ENCODE data around the gene MAGEB4. TPM values are rescaled to one million over a fixed set of nuclear protein-coding genes. Genes with fewer than 3 reads are reported as not detected.

MAGEB4 gene
- total RNA-seq, 2 experiments from 2014 or later = not detected

DNA sequence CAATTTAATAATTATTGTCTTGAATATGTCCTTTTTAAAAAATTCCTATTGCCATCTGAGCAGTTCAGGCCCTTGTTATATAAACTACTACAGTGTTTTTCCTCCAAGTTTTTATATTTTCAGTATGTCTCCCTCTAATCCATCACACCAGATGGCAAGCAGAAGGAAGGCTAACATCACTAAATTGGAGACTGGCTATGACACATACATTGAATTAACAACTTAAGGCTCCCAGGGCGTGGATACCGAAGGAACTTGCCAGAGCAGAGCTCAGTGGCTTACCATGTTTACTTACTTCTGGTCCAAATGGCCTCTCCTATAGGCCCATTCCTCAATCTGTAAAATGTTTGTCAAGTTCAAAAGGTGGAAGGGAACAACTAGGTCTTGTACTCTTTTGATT, 18.1 kb downstream of the MAGEB4 start:
- no peak overlapping the region for H3K27ac Mint-ChIP-seq
- no peaks in the 10 kb centered on the region for H3K9me3 Mint-ChIP-seq
- H3K27me3 Mint-ChIP-seq = no peaks in the 10 kb centered on the region
- H3K4me1 Mint-ChIP-seq = no peaks in the 10 kb centered on the region
- CTCF ChIA-PET = no interaction called here
- POLR2A ChIA-PET = no interaction called here
- no peak for DNase-seq
- no peaks in the 10 kb centered on the region for H3K36me3 Mint-ChIP-seq (ENCODE audit: low read depth)
- H3K4me3 Mint-ChIP-seq = no peak overlapping the region

DNA sequence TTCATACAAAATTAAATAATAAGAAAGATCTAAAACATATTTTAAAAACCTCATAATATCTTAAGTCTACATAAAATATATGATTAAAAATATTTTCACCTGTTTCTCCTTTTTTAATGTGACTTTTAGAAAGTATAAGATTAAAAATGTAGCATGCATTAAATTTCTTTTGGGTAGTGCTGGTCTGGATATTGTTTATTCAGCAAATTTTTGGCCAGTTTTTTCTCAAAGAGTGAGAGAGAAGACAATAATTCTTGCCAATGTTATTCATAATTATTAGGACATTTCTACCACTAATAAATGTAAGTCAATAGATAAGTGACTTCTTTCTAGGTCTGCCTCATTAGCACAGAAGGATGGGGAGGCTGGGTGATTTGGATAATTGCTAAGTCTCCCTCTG, 19.2 kb downstream of the MAGEB4 start:
- no peak overlapping the region for H3K4me3 Mint-ChIP-seq
- H3K27me3 Mint-ChIP-seq = no peaks in the 10 kb centered on the region
- H3K27ac Mint-ChIP-seq = no peak overlapping the region
- no peaks in the 10 kb centered on the region for H3K4me1 Mint-ChIP-seq
- H3K36me3 Mint-ChIP-seq (ENCODE audit: low read depth) = no peaks in the 10 kb centered on the region
- CTCF ChIA-PET = no interaction called here
- no peak for DNase-seq
- no peaks in the 10 kb centered on the region for H3K9me3 Mint-ChIP-seq
- POLR2A ChIA-PET = no interaction called here

DNA sequence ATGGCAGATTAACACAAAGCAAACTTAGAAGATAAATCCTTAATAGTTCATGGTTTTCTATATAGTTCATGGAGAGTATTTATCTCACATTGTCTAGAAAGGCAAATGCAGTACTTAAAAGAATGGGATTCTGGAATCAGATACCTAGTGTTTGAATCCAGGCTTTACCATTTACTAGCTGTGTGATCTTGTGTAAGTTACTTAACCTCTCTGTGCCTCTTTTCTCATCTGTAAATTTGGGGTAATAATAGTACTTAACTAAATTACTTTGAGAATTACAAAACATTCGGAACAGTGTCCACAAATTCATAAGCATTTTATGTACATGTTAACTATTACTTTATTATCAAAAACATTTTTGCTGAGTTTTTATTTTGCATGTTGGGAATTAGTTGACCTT, 21.0 kb downstream of the MAGEB4 start:
- H3K9me3 Mint-ChIP-seq = no peaks in the 10 kb centered on the region
- no peaks in the 10 kb centered on the region for H3K27me3 Mint-ChIP-seq
- ChIA-PET POLR2A (no interaction called here), CTCF (no interaction called here)
- no peak for DNase-seq
- H3K36me3 Mint-ChIP-seq (ENCODE audit: low read depth) = no peaks in the 10 kb centered on the region
- no peak overlapping the region for H3K4me3 Mint-ChIP-seq
- H3K4me1 Mint-ChIP-seq = no peaks in the 10 kb centered on the region
- no peak overlapping the region for H3K27ac Mint-ChIP-seq

DNA sequence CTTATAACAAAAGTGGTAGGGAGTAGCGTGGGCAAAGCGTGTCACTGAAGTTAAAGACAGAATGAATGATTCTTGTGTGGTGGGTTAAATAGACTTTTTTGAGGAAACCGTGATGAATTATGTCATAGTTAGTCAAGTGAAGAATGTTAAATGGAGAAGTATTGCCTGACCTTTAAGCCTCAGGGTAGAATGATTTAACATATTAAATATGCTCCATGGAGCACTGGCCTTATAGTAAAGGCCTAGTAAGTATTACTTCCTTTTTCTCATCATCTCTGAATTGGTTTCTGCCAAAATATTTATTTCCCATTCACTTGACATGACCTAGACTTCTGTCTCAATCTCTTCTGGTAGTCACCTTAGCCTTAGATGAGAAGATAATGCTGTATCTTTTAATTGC, 28.8 kb downstream of the MAGEB4 start:
- no peaks in the 10 kb centered on the region for H3K4me1 Mint-ChIP-seq
- H3K4me3 Mint-ChIP-seq = no peak overlapping the region
- DNase-seq = no peak
- CTCF ChIA-PET = no interaction called here
- no peak overlapping the region for H3K27ac Mint-ChIP-seq
- H3K27me3 Mint-ChIP-seq = no peaks in the 10 kb centered on the region
- H3K9me3 Mint-ChIP-seq = no peaks in the 10 kb centered on the region
- POLR2A ChIA-PET = no interaction called here
- H3K36me3 Mint-ChIP-seq (ENCODE audit: low read depth) = no peaks in the 10 kb centered on the region

DNA sequence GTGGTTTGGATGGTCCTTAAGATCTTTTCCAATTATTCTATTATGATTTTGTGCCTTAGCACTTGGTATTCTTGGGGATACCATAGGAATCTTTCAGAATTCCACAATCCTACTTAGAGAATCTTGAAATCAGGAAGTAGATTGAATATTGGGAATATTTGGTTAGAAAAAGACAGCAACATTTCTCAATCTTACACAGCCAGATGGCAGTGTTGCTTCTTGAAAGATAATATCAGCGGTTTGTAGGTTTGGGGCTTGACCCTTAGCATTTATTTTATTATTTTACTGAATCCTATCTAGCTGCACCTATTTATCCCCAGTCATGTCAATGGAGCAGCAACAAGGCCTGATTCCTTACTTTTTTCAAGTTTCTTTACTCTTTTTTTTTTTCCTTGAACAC, 33.7 kb downstream of the MAGEB4 start:
- Mint-ChIP-seq H3K27ac (no peak overlapping the region), H3K4me1 (peaks cover 2% of the 10 kb centered on the region), H3K4me3 (no peak overlapping the region), H3K9me3 (no peaks in the 10 kb centered on the region), H3K36me3 (ENCODE audit: low read depth) (no peaks in the 10 kb centered on the region), H3K27me3 (no peaks in the 10 kb centered on the region)
- ChIA-PET CTCF (no interaction called here), POLR2A (no interaction called here)
- no peak for DNase-seq

DNA sequence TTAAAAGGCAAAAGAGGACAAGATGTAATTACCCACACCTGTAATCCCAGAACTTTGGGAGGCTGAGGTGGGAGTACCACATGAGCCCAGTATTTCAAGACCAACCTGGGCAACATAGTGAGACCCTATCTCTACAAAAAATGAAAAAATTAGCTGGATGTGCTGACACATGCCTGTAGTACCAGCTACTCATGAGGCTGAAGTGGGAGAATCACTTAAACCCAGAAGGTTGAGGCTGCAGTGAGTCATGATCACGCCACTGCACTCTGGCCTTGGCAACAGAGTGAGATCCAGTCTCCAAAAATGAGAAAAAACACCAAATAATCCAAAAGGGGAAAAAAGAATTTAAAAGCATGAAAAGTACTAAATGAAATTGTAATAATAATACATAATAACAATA, 36.6 kb downstream of the MAGEB4 start:
- H3K27me3 Mint-ChIP-seq = no peaks in the 10 kb centered on the region
- H3K9me3 Mint-ChIP-seq = no peaks in the 10 kb centered on the region
- H3K4me1 Mint-ChIP-seq = peaks cover 2% of the 10 kb centered on the region
- ChIA-PET POLR2A (no interaction called here), CTCF (no interaction called here)
- H3K27ac Mint-ChIP-seq = no peak overlapping the region
- H3K36me3 Mint-ChIP-seq (ENCODE audit: low read depth) = no peaks in the 10 kb centered on the region
- no peak for DNase-seq
- no peak overlapping the region for H3K4me3 Mint-ChIP-seq

DNA sequence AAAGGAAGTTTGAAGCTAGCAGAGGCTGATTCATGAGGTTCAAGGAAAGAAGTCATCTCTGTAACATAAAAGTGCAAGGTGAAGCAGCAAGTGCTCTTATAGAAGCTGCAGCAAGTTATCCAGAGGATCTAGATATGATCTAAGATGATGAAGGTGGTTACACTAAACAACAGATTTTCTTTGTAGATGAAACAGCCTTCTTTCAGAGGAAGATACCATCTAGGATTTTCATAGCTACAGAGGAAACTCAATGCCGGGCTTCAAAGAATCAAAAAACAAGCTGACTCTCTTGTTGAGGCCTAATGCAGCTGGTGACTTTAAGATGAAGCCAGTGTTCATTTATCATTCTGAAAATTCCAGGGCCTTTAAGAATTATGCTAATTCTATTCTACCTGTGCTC, 38.6 kb downstream of the MAGEB4 start:
- H3K9me3 Mint-ChIP-seq = no peaks in the 10 kb centered on the region
- no peak for DNase-seq
- POLR2A ChIA-PET = no interaction called here
- H3K4me3 Mint-ChIP-seq = no peak overlapping the region
- H3K27ac Mint-ChIP-seq = no peak overlapping the region
- CTCF ChIA-PET = no interaction called here
- H3K36me3 Mint-ChIP-seq (ENCODE audit: low read depth) = no peaks in the 10 kb centered on the region
- peaks cover 2% of the 10 kb centered on the region for H3K4me1 Mint-ChIP-seq
- H3K27me3 Mint-ChIP-seq = no peaks in the 10 kb centered on the region

DNA sequence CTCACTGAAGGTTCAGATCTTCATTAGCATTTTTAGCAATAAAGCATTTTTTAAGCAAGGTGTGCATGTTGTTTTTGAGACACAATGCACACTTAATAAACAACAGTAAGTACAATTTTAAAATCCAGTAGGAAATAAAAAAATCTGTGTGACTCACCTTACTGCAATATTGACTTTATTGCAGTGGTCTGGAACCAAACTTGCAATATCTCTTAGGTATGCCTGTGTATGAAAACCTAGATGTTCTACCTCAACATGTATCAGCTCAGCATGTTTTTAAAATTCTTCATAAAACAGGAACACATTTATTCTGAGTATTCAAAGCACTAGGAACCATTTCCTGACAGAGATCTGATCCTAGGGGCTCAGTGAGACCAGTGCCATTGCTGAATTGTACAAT, 40.7 kb downstream of the MAGEB4 start:
- Mint-ChIP-seq H3K4me3 (no peak overlapping the region), H3K27ac (no peak overlapping the region), H3K4me1 (peaks cover 2% of the 10 kb centered on the region), H3K36me3 (ENCODE audit: low read depth) (no peaks in the 10 kb centered on the region), H3K9me3 (no peaks in the 10 kb centered on the region), H3K27me3 (no peaks in the 10 kb centered on the region)
- no peak for DNase-seq
- ChIA-PET POLR2A (no interaction called here), CTCF (no interaction called here)

DNA sequence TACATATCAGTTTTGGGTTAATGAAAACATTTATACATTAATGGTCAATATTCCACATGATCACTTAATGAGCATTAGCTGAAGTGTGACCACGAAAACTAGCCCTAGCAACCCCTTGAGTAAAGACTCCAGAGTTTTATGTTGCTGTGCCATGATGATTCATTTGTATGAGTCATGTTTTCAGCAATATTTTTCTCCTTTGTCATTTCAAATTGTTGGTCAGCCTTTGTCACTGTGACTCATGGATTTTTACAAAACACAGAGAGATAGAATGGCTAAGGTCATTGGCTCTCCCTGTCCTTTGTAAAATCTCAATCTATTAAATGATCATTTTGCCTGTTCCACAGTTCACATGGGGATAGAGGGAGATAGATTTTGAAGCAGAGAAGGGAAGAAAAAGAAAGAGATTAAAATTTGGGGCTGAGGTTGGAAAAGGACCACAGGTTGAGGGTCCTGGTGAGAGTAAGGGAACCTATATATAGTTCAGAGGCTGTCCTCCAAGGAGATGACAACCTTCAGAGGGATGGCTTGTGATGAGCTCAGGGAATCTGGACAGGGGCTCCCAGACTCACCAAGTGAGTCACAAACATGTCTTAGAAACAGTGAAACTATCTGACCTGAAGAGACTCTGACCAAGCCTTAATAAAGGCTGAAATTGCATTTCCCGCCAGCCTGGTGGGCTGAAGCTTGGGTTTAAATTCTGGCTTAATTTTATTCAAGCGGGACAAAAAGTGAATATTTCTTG, 41.8 kb downstream of the MAGEB4 start:
- Mint-ChIP-seq H3K4me1 (peaks cover 2% of the 10 kb centered on the region), H3K36me3 (ENCODE audit: low read depth) (no peaks in the 10 kb centered on the region), H3K27me3 (no peaks in the 10 kb centered on the region), H3K27ac (no peak overlapping the region), H3K9me3 (no peaks in the 10 kb centered on the region), H3K4me3 (no peak overlapping the region)
- ChIA-PET CTCF (no interaction called here), POLR2A (no interaction called here)
- no peak for DNase-seq

Other genes with a start within 250 kb of the MAGEB4 start
- not detected for gene MAGEB2, start 26.4 kb upstream of the MAGEB4 start, total RNA-seq
- not detected for gene MAGEB3, start 11.3 kb upstream of the MAGEB4 start, total RNA-seq
- gene MAGEB1, start 5.1 kb downstream of the MAGEB4 start, total RNA-seq = not detected
- gene NR0B1, start 67.4 kb downstream of the MAGEB4 start, total RNA-seq = not detected